Left lung (tissue), 10 donors: ENCODE measurements around the gene RNF19B. TPM values are rescaled to one million over a fixed set of nuclear protein-coding genes. Genes with fewer than 3 reads are reported as not detected.

Experiments
- ATAC-seq: fragments of 200-7000 bp; cut with Tn5 transposase; one replicate; pipeline ENCODE4 v1.9.1; 2020; ENCODE audit warnings: moderate library complexity
- DNase-seq, 4 donors: peaks; one replicate each; pipeline ENCODE4 v3.0.0-alpha.2; 2013 to 2020
- H3K27ac ChIP-seq, 2 donors: fragments of 200-600 bp; sonication (generic) in 1 of 2; one replicate each; pipeline versions ENCODE4 v1.5.0 to v1.8.0; 2020 to 2021
- H3K27me3 ChIP-seq, 2 donors: fragments of 200-600 bp; sonication (generic) in 1 of 2; one replicate each; pipeline versions ENCODE4 v1.5.0 to v1.8.0; 2020 to 2021
- H3K36me3 ChIP-seq, 2 donors: fragments of 200-600 bp; sonication (generic) in 1 of 2; one replicate each; pipeline versions ENCODE4 v1.5.0 to v1.8.0; 2020 to 2021
- H3K4me1 ChIP-seq, 2 donors: fragments of 200-600 bp; one replicate each; pipeline ENCODE4 v1.8.0; 2021
- H3K4me3 ChIP-seq, 2 donors: fragments of 200-600 bp; sonication (generic) in 1 of 2; one replicate each; pipeline versions ENCODE4 v1.5.0 to v1.8.0; 2020 to 2021; ENCODE audit warnings: mild to moderate bottlenecking in 1 of 2
- H3K9me3 ChIP-seq, 2 donors: fragments of 200-600 bp; sonication (generic) in 1 of 2; one replicate each; pipeline versions ENCODE4 v1.5.0 to v1.8.0; 2020 to 2021
- intact Hi-C, 2 donors: fragments of 100-400 bp; cut with DNase I; formaldehyde crosslinking; loops; one replicate each; pipeline versions ENCODE4 v1.11.2 to v1.14.2; 2022
- polyA plus RNA-seq, 6 donors: library from polyadenylated mRNA; unstranded; fragments of 120-200 nt; gene quantifications; one replicate each; pipeline ENCODE4 v1.2.1, GENCODE V29; 2013; ENCODE audit not compliant: insufficient read length in 6 of 6
- total RNA-seq, 2 donors: library from RNA; stranded (reverse); fragmentation: NEBNext Ultra II Directional; extraction: Animal tissue kit (Norgen Biotek cat#: 25700); gene quantifications; one replicate each; pipeline ENCODE4 v1.2.1, GENCODE V29; 2021
- TF ChIP-seq, protein P1 (sequence below), 2 donors: fragments of 200-600 bp; sonication (generic) in 1 of 2; IDR thresholded peaks; one replicate each; pipeline versions ENCODE4 v1.5.0 to v1.8.0; 2021; ENCODE audit warnings: antibody characterized with exemption in 2 of 2
- donor health status: DM: no; HTN: yes; CAD: no.
- donor health status: DM: no; HTN: no; CAD: no.

The RNF19B gene
- total and polyA plus RNA-seq, 8 donors = 11.8 to 46.0 (median 12.9) TPM

DNA sequence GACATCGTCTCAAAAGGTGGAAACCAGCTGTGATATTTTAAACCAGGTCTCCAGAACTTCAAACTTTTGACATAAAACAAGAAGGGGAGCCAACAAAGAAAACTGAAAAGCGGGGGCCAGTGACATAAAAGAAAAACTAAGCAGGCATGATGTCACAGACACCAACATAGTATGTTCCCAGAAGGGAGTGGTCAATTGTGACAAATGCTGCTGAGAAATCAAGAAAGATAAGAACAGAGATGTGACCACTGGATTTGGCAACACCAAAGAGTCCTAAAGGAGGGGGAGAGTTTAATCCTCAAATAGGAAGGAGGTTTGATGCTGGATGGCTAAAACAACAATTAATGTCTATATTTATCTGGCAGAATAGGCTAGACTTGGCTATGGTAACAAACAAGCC, 2.3 kb upstream of the RNF19B start:
- H3K27ac ChIP-seq = no peak overlapping the region
- H3K9me3 ChIP-seq = no peaks in the 10 kb centered on the region
- H3K4me3 ChIP-seq = no peak overlapping the region
- no peak for ATAC-seq
- intact Hi-C loops = no loop called here
- no peaks in the 10 kb centered on the region for H3K27me3 ChIP-seq
- H3K36me3 ChIP-seq = no peaks in the 10 kb centered on the region
- TF ChIP-seq, protein P1, sequence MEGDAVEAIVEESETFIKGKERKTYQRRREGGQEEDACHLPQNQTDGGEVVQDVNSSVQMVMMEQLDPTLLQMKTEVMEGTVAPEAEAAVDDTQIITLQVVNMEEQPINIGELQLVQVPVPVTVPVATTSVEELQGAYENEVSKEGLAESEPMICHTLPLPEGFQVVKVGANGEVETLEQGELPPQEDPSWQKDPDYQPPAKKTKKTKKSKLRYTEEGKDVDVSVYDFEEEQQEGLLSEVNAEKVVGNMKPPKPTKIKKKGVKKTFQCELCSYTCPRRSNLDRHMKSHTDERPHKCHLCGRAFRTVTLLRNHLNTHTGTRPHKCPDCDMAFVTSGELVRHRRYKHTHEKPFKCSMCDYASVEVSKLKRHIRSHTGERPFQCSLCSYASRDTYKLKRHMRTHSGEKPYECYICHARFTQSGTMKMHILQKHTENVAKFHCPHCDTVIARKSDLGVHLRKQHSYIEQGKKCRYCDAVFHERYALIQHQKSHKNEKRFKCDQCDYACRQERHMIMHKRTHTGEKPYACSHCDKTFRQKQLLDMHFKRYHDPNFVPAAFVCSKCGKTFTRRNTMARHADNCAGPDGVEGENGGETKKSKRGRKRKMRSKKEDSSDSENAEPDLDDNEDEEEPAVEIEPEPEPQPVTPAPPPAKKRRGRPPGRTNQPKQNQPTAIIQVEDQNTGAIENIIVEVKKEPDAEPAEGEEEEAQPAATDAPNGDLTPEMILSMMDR (IDR thresholded peaks at IDR 0.05) = no peak
- no peak for DNase-seq
- peaks cover 0 to 28% of the 10 kb centered on the region in 2 donors for H3K4me1 ChIP-seq

DNA sequence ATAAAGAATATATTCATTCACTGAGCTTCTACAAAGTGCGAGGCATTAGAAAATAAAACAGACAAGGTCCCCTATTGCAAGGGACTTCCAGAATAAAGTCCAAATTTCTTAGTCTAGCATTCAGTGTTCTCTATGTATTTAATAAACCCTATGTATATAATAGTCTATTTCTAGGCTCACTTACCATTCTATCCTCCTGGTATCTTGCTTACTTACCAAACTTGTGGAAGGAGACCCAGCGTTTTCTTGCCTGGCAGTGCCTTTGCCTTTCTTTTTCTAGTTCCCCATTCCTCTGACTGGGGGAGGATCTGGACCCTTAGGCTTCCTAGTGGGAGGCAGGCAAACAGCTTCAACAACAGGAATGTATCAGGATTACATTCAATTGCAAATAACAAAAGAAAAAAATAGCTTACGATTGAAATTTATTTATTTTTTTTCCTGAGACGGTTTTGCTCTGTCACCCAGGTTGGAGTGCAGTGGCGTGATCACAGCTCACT, 690 bp upstream of the RNF19B start:
- Histone ChIP-seq H3K4me3 (peak overlapping the region in 1 of 2 donors; percentile 71), H3K4me1 (peaks cover 8 to 42% of the 10 kb centered on the region in 2 donors), H3K36me3 (no peaks in the 10 kb centered on the region), H3K27me3 (no peaks in the 10 kb centered on the region), H3K27ac (peak overlapping the region; percentile 87 to 95), H3K9me3 (no peaks in the 10 kb centered on the region)
- no peak for DNase-seq
- TF ChIP-seq, protein P1 (IDR thresholded peaks at IDR 0.05) = no peak
- ATAC-seq = no peak
- intact Hi-C loops = no loop called here

DNA sequence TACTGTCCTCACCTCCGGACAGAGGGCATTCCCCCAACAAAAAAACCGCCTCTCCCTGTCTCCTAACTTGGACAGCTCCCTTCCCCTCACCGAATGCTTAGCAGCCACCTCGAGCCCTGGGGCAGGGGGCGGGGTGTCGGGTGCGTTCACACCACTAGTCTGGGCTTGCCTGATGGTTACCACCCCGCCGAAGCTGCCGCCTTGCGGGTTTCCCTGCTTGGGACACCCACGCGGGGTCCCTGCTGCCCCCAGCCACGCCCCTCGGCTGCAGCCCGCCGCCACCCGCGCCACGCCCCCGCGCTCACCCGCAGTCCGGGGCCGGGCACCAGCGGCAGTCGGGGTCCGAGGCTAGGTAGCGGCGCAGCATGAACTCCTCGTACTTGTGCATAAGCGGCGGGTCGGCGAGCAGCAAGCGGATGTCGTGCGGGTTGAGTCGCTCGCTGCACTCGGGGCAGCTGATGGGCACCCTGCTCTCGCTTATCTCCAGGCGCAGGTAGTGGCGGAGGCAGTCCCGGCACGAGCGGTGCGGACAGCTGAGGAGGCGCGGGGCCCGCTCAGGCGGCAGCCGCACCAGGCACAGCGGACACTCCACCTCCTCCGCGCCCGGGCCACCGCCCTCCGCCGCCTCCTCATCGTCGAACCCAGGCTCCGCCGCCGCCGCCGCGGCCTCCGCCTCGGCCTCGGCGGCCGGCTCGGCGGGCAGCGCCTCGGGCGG, 706 bp downstream of the RNF19B start:
- ATAC-seq (peak; percentile 59), DNase-seq (peak; percentile 41 to 90 (median 68))
- Histone ChIP-seq H3K27ac (peak overlapping the region; percentile 75 to 95), H3K4me1 (peaks cover 8 to 40% of the 10 kb centered on the region in 2 donors), H3K27me3 (no peaks in the 10 kb centered on the region), H3K9me3 (no peaks in the 10 kb centered on the region), H3K4me3 (peak overlapping the region; percentile 71 to 74), H3K36me3 (no peaks in the 10 kb centered on the region)
- intact Hi-C loops = no loop called here
- TF ChIP-seq, protein P1 (IDR thresholded peaks at IDR 0.05) = no peak

GRCh38 chr1:32962248-32962896, 2.2 kb downstream of the RNF19B start:
- TF ChIP-seq, protein P1 (IDR thresholded peaks at IDR 0.05) = no peak
- no peaks in the 10 kb centered on the region for H3K9me3 ChIP-seq
- H3K4me3 ChIP-seq = peak overlapping the region; percentile 71 to 74
- intact Hi-C loops = no loop called here
- H3K4me1 ChIP-seq = peaks cover 8 to 51% of the 10 kb centered on the region in 2 donors
- no peaks in the 10 kb centered on the region for H3K27me3 ChIP-seq
- ATAC-seq (peak; percentile 23), DNase-seq (no peak)
- H3K36me3 ChIP-seq = no peaks in the 10 kb centered on the region
- peak overlapping the region; percentile 1 to 43 for H3K27ac ChIP-seq

DNA sequence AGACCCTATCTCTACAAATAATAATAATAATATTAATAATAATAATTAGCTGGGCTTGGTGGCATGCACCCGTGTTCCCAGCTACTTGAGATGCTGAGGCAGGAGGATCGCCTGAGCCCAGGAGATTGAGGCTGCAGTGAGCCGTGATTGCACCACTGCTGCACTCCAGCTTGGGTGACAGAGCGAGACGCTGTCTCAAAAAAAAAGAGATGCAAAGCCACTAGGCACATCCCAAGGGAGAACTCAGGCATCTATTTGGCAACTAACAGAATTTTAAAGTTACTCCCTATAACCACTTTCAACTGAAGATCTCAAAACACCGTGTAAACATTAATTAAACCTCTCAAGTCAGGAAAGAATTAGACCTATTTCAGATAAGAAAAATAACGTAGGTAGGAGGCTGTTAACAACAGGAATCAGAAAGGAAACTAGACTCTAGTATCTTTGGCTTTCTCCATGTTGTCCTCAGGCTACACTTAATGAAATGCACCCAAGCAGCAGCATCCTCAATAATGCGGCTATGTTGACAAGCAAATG, 3.7 kb downstream of the RNF19B start:
- H3K27ac ChIP-seq = no peak overlapping the region
- intact Hi-C loops = no loop called here
- TF ChIP-seq, protein P1 (IDR thresholded peaks at IDR 0.05) = no peak

More for the DNA sequence above, 3.7 kb downstream of the RNF19B start:
- H3K27me3 ChIP-seq = no peaks in the 10 kb centered on the region
- peaks cover 8 to 56% of the 10 kb centered on the region in 2 donors for H3K4me1 ChIP-seq
- DNase-seq (no peak), ATAC-seq (no peak)
- H3K4me3 ChIP-seq = peak overlapping the region in 1 of 2 donors; percentile 71
- no peaks in the 10 kb centered on the region for H3K9me3 ChIP-seq
- peaks cover 0 to 4% of the 10 kb centered on the region in 2 donors for H3K36me3 ChIP-seq
